ENCODE data around the gene SPIN1. TPM values are rescaled to one million over a fixed set of nuclear protein-coding genes. Genes with fewer than 3 reads are reported as not detected.

The SPIN1 gene
- total RNA-seq, 4 donors from 2014 or later, result 44.7 to 73.6 (median 61.3) TPM

- H3K9me3 ChIP-seq, result no peaks in the 10 kb centered on the region
- 96 to 98% methylated on average over 2 of the region's 2 CpGs for WGBS, 2 donors
- no peaks in the 10 kb centered on the region for H3K27me3 ChIP-seq
- peaks cover 0 to 67% (median 5%) of the 10 kb centered on the region in 3 donors for H3K36me3 ChIP-seq
- H3K4me3 ChIP-seq, result no peak overlapping the region
- no peaks in the 10 kb centered on the region for H3K4me1 ChIP-seq
- H3K27ac ChIP-seq, result no peak overlapping the region
- no peak for DNase-seq (ENCODE audit: low spot score in 2 of 2)
- TF ChIP-seq EP300 (IDR thresholded peaks at IDR 0.05) (no peak), POLR2A (IDR thresholded peaks at IDR 0.05) (no peak), CTCF (IDR thresholded peaks at IDR 0.05) (no peak)
Measured at GRCh38 chr9:88435336-88435735, 47.1 kb downstream of the SPIN1 start.

GRCh38 chr9:88436379-88436778, 48.1 kb downstream of the SPIN1 start:
- Histone ChIP-seq H3K4me3 (no peak overlapping the region), H3K27me3 (no peaks in the 10 kb centered on the region), H3K27ac (no peak overlapping the region), H3K36me3 (peaks cover 0 to 66% (median 5%) of the 10 kb centered on the region in 3 donors), H3K4me1 (no peaks in the 10 kb centered on the region), H3K9me3 (no peaks in the 10 kb centered on the region)
- no peak for DNase-seq (ENCODE audit: low spot score in 2 of 2)
- TF ChIP-seq EP300 (IDR thresholded peaks at IDR 0.05) (no peak), POLR2A (IDR thresholded peaks at IDR 0.05) (no peak), CTCF (IDR thresholded peaks at IDR 0.05) (no peak)
- 93 to 96% methylated on average over 4 of the region's 4 CpGs for WGBS, 2 donors

- Histone ChIP-seq H3K4me3 (no peak overlapping the region), H3K27ac (no peak overlapping the region), H3K36me3 (peaks cover 0 to 60% (median 2%) of the 10 kb centered on the region in 3 donors), H3K4me1 (no peaks in the 10 kb centered on the region), H3K9me3 (no peaks in the 10 kb centered on the region), H3K27me3 (no peaks in the 10 kb centered on the region)
- DNase-seq (ENCODE audit: low spot score in 2 of 2), result no peak
- TF ChIP-seq EP300 (IDR thresholded peaks at IDR 0.05), result no peak
- TF ChIP-seq CTCF (IDR thresholded peaks at IDR 0.05), result no peak
- no peak for TF ChIP-seq POLR2A (IDR thresholded peaks at IDR 0.05)
- WGBS, 2 donors, result 94 to 95% methylated on average over 13 of the region's 13 CpGs
Measured at GRCh38 chr9:88437210-88438146, 49.2 kb downstream of the SPIN1 start.

- no peak for DNase-seq (ENCODE audit: low spot score in 2 of 2)
- Histone ChIP-seq H3K4me1 (no peaks in the 10 kb centered on the region), H3K4me3 (no peak overlapping the region), H3K27ac (no peak overlapping the region), H3K27me3 (no peaks in the 10 kb centered on the region), H3K9me3 (no peaks in the 10 kb centered on the region), H3K36me3 (peaks cover 0 to 48% (median 0%) of the 10 kb centered on the region in 3 donors)
- 83 to 88% methylated on average over 3 of the region's 3 CpGs for WGBS, 2 donors
- TF ChIP-seq CTCF (IDR thresholded peaks at IDR 0.05) (no peak), EP300 (IDR thresholded peaks at IDR 0.05) (no peak), POLR2A (IDR thresholded peaks at IDR 0.05) (no peak)
Measured at GRCh38 chr9:88438811-88439210, 50.6 kb downstream of the SPIN1 start.

GRCh38 chr9:88441301-88442007, 53.2 kb downstream of the SPIN1 start:
- no peak for DNase-seq (ENCODE audit: low spot score in 2 of 2)
- H3K4me1 ChIP-seq, result no peaks in the 10 kb centered on the region
- 94 to 97% methylated on average over 15 of the region's 15 CpGs for WGBS, 2 donors
- H3K9me3 ChIP-seq, result no peaks in the 10 kb centered on the region
- no peaks in the 10 kb centered on the region for H3K27me3 ChIP-seq
- H3K27ac ChIP-seq, result no peak overlapping the region
- no peak for TF ChIP-seq CTCF (IDR thresholded peaks at IDR 0.05)
- TF ChIP-seq EP300 (IDR thresholded peaks at IDR 0.05), result no peak
- TF ChIP-seq POLR2A (IDR thresholded peaks at IDR 0.05), result no peak
- peaks cover 0 to 31% (median 0%) of the 10 kb centered on the region in 3 donors for H3K36me3 ChIP-seq
- H3K4me3 ChIP-seq, result no peak overlapping the region

Data from tibial nerve (tissue), 4 donors.